HG03159 (cell line): ENCODE measurements around the gene ZBTB32.
"Not testable (repeated sequence)": the region's sequence is repeated elsewhere in the genome, so short reads cannot be mapped to it uniquely, and the experiment has no call there.

Source experiments
- ATAC-seq: cut with Tn5 transposase; IDR thresholded peaks from one replicate; pipeline ENCODE4 v1.9.1; 2021; ENCODE audit warnings: mild to moderate bottlenecking, moderate library complexity; ENCODE audit not compliant: unreplicated experiment

Gene ZBTB32

GRCh38 chr19:35704218-35704617 is at the start of gene ZBTB32:
Gene ZBTB32 (plus strand): TSS chr19:35704558. CDS start chr19:35714627, 10,069 bp downstream.
- no peak for ATAC-seq

GRCh38 chr19:35654828-35655227 is 49.5 kb upstream of the ZBTB32 start:
- ATAC-seq: not testable (repeated sequence)

GRCh38 chr19:35655600-35655999 is 48.8 kb upstream of the ZBTB32 start:
- ATAC-seq: no peak

- ATAC-seq: no peak
These were observed 47.7 kb upstream of the ZBTB32 start for GRCh38 chr19:35656700-35657099.

GRCh38 chr19:35657904-35658700 is 46.3 kb upstream of the ZBTB32 start:
- no peak for ATAC-seq

- ATAC-seq: no peak
These were observed 42.4 kb upstream of the ZBTB32 start for GRCh38 chr19:35661995-35662340.

GRCh38 chr19:35663981-35664380 is 40.4 kb upstream of the ZBTB32 start:
- no peak for ATAC-seq

- no peak for ATAC-seq
These were observed 39.2 kb upstream of the ZBTB32 start for GRCh38 chr19:35665157-35665556.

GRCh38 chr19:35665604-35666003 is 38.8 kb upstream of the ZBTB32 start:
- no peak for ATAC-seq

GRCh38 chr19:35666251-35666913 is 38.0 kb upstream of the ZBTB32 start, which contains the start of gene UPK1A:
Gene UPK1A (plus strand): TSS chr19:35666517. CDS start chr19:35666813, 296 bp downstream.
- ATAC-seq: no peak

GRCh38 chr19:35669566-35669965 is 34.8 kb upstream of the ZBTB32 start:
- no peak for ATAC-seq

- ATAC-seq: no peak
These were observed 34.4 kb upstream of the ZBTB32 start for GRCh38 chr19:35669974-35670373.

GRCh38 chr19:35670686-35671085 is 33.7 kb upstream of the ZBTB32 start:
- ATAC-seq: no peak

- ATAC-seq: no peak
These were observed 32.5 kb upstream of the ZBTB32 start for GRCh38 chr19:35671818-35672217.

- no peak for ATAC-seq
These were observed 31.1 kb upstream of the ZBTB32 start for GRCh38 chr19:35673121-35673804.

GRCh38 chr19:35675589-35676140 is 28.7 kb upstream of the ZBTB32 start:
- no peak for ATAC-seq

GRCh38 chr19:35689836-35690235 is 14.5 kb upstream of the ZBTB32 start:
- ATAC-seq: no peak

- ATAC-seq: not testable (repeated sequence)
These were observed 13.3 kb upstream of the ZBTB32 start for GRCh38 chr19:35691106-35691505.

GRCh38 chr19:35692010-35692409 is 12.3 kb upstream of the ZBTB32 start:
- no peak for ATAC-seq

GRCh38 chr19:35693422-35693821 is 10.9 kb upstream of the ZBTB32 start:
- ATAC-seq: no peak

- ATAC-seq: peak; percentile 73
These were observed 10.3 kb upstream of the ZBTB32 start for GRCh38 chr19:35693835-35694599.
